Measurements from ENCODE around the gene CCDC146.
A peak's percentile ranks its signal among the peaks of the same experiment; 100 is the strongest.
"Not testable (repeated sequence)": the region's sequence is repeated elsewhere in the genome, so short reads cannot be mapped to it uniquely, and the experiment has no call there.

The CCDC146 gene

GRCh38 chr7:77258593-77258992, 136.2 kb downstream of the CCDC146 start:
- H3K27me3 ChIP-seq (ENCODE audit: control insufficient read depth in 2 of 2, insufficient read depth in 2 of 2, low read length in 2 of 2): no peaks in the 10 kb centered on the region
- H3K36me3 ChIP-seq (ENCODE audit: control insufficient read depth in 2 of 2, insufficient read depth in 2 of 2, low read length in 2 of 2): no peaks in the 10 kb centered on the region
- H3K4me3 ChIP-seq (ENCODE audit: low read length in 2 of 2): no peak overlapping the region
- H3K9ac ChIP-seq (ENCODE audit: low read depth in 1 of 2, low read length in 2 of 2): no peak overlapping the region
- no peaks in the 10 kb centered on the region for H3K4me1 ChIP-seq (ENCODE audit: control insufficient read depth in 2 of 2, insufficient read depth in 2 of 2, low read length in 2 of 2)
- no peak overlapping the region for H3K27ac ChIP-seq (ENCODE audit: low read depth in 2 of 2, low read length in 2 of 2)
- H3K9me3 ChIP-seq (ENCODE audit: control insufficient read depth in 2 of 2, low read length in 2 of 2): no peaks in the 10 kb centered on the region

DNA sequence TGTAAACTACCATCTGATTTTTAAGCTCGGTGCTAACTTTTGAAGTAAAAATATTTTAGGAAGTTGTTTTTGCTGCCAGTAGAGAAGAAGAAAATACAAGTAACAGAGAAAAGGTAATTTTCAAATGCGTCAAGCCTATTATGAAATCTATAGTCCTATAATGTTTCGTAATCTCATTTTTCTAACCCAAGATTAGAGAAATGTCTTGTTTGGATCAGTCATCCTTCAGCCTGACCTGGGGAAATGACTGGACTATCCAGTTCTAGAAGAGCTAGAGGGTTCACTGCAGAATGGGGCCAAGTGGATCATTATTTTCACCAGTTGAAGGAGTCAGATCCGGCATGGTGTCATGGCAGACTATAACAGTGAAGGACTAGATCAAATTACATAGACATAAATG, 139.9 kb downstream of the CCDC146 start:
- Histone ChIP-seq H3K4me1 (ENCODE audit: control insufficient read depth in 2 of 2, insufficient read depth in 2 of 2, low read length in 2 of 2) (no peaks in the 10 kb centered on the region), H3K27me3 (ENCODE audit: control insufficient read depth in 2 of 2, insufficient read depth in 2 of 2, low read length in 2 of 2) (no peaks in the 10 kb centered on the region), H3K27ac (ENCODE audit: low read depth in 2 of 2, low read length in 2 of 2) (no peak overlapping the region), H3K9ac (ENCODE audit: low read depth in 1 of 2, low read length in 2 of 2) (no peak overlapping the region), H3K9me3 (ENCODE audit: control insufficient read depth in 2 of 2, low read length in 2 of 2) (no peaks in the 10 kb centered on the region), H3K4me3 (ENCODE audit: low read length in 2 of 2) (no peak overlapping the region), H3K36me3 (ENCODE audit: control insufficient read depth in 2 of 2, insufficient read depth in 2 of 2, low read length in 2 of 2) (no peaks in the 10 kb centered on the region)

GRCh38 chr7:77265666-77266065, 143.3 kb downstream of the CCDC146 start:
- Histone ChIP-seq H3K4me1 (ENCODE audit: control insufficient read depth in 2 of 2, insufficient read depth in 2 of 2, low read length in 2 of 2) (no peaks in the 10 kb centered on the region), H3K9me3 (ENCODE audit: control insufficient read depth in 2 of 2, low read length in 2 of 2) (no peaks in the 10 kb centered on the region), H3K4me3 (ENCODE audit: low read length in 2 of 2) (no peak overlapping the region), H3K27ac (ENCODE audit: low read depth in 2 of 2, low read length in 2 of 2) (no peak overlapping the region), H3K27me3 (ENCODE audit: control insufficient read depth in 2 of 2, insufficient read depth in 2 of 2, low read length in 2 of 2) (no peaks in the 10 kb centered on the region), H3K9ac (ENCODE audit: low read depth in 1 of 2, low read length in 2 of 2) (no peak overlapping the region), H3K36me3 (ENCODE audit: control insufficient read depth in 2 of 2, insufficient read depth in 2 of 2, low read length in 2 of 2) (no peaks in the 10 kb centered on the region)

DNA sequence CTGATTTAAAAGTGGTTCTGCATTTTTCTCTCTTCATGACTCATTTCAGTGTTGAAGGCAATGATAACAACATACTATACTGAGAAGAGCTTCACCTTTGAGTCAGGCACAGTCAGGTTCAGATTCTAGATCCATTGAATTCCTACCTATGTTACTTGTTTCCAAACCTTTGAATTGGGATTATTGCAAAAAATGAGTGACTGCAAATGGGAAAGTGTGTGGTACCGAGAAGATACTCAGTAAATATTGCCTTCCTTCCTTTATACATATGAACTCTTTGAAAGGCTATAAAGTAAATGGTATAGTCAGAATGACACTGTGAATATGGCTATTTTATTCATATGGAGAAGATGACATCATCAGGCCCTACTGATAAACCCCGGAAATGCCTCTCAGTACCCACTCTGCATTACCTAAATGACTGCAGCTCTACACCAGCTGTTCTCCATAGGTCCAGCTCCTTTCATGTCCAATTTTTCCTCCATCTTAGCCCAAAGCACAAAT, 143.9 kb downstream of the CCDC146 start:
- no peak overlapping the region for H3K4me3 ChIP-seq (ENCODE audit: low read length in 2 of 2)

GRCh38 chr7:77269360-77270093, 147.1 kb downstream of the CCDC146 start:
- Histone ChIP-seq H3K9me3 (ENCODE audit: control insufficient read depth in 2 of 2, low read length in 2 of 2) (no peaks in the 10 kb centered on the region), H3K27me3 (ENCODE audit: control insufficient read depth in 2 of 2, insufficient read depth in 2 of 2, low read length in 2 of 2) (no peaks in the 10 kb centered on the region), H3K4me3 (ENCODE audit: low read length in 2 of 2) (peak overlapping the region in 1 of 2 donors; percentile 26), H3K36me3 (ENCODE audit: control insufficient read depth in 2 of 2, insufficient read depth in 2 of 2, low read length in 2 of 2) (no peaks in the 10 kb centered on the region), H3K9ac (ENCODE audit: low read depth in 1 of 2, low read length in 2 of 2) (no peak overlapping the region), H3K27ac (ENCODE audit: low read depth in 2 of 2, low read length in 2 of 2) (peak overlapping the region; percentile 23 to 50), H3K4me1 (ENCODE audit: control insufficient read depth in 2 of 2, insufficient read depth in 2 of 2, low read length in 2 of 2) (no peaks in the 10 kb centered on the region)

More for the DNA sequence above, 143.9 kb downstream of the CCDC146 start:
- Histone ChIP-seq H3K27me3 (ENCODE audit: control insufficient read depth in 2 of 2, insufficient read depth in 2 of 2, low read length in 2 of 2) (no peaks in the 10 kb centered on the region), H3K27ac (ENCODE audit: low read depth in 2 of 2, low read length in 2 of 2) (no peak overlapping the region), H3K36me3 (ENCODE audit: control insufficient read depth in 2 of 2, insufficient read depth in 2 of 2, low read length in 2 of 2) (no peaks in the 10 kb centered on the region), H3K9me3 (ENCODE audit: control insufficient read depth in 2 of 2, low read length in 2 of 2) (no peaks in the 10 kb centered on the region), H3K9ac (ENCODE audit: low read depth in 1 of 2, low read length in 2 of 2) (no peak overlapping the region), H3K4me1 (ENCODE audit: control insufficient read depth in 2 of 2, insufficient read depth in 2 of 2, low read length in 2 of 2) (no peaks in the 10 kb centered on the region)

- H3K4me3 ChIP-seq (ENCODE audit: low read length in 2 of 2): peak overlapping the region in 1 of 2 donors; percentile 26
- no peaks in the 10 kb centered on the region for H3K9me3 ChIP-seq (ENCODE audit: control insufficient read depth in 2 of 2, low read length in 2 of 2)
- no peaks in the 10 kb centered on the region for H3K36me3 ChIP-seq (ENCODE audit: control insufficient read depth in 2 of 2, insufficient read depth in 2 of 2, low read length in 2 of 2)
- H3K4me1 ChIP-seq (ENCODE audit: control insufficient read depth in 2 of 2, insufficient read depth in 2 of 2, low read length in 2 of 2): no peaks in the 10 kb centered on the region
- no peaks in the 10 kb centered on the region for H3K27me3 ChIP-seq (ENCODE audit: control insufficient read depth in 2 of 2, insufficient read depth in 2 of 2, low read length in 2 of 2)
- peak overlapping the region; percentile 23 to 29 for H3K27ac ChIP-seq (ENCODE audit: low read depth in 2 of 2, low read length in 2 of 2)
- H3K9ac ChIP-seq (ENCODE audit: low read depth in 1 of 2, low read length in 2 of 2): no peak overlapping the region
These were observed 147.7 kb downstream of the CCDC146 start for GRCh38 chr7:77270094-77270480.

DNA sequence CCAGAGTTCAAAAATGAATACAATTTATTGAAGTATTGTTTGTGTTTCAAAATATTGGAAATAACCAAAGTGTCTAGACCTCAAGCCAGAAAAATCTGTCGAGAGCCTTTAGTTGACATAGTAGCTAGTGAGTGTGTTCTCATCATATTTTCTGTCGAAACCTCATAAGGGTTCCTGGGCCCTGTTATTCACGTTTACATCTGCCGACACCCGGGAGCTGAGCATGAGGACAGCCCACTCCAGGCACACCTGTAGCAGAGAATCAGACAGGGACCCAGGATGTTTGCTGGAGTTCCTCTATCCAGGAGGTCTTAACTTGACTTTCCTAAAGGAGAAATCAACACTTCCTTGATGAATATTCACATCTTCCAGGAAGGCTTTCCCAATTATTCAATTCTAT, 149.4 kb downstream of the CCDC146 start:
- Histone ChIP-seq H3K9me3 (ENCODE audit: control insufficient read depth in 2 of 2, low read length in 2 of 2) (no peaks in the 10 kb centered on the region), H3K9ac (ENCODE audit: low read depth in 1 of 2, low read length in 2 of 2) (no peak overlapping the region), H3K27ac (ENCODE audit: low read depth in 2 of 2, low read length in 2 of 2) (no peak overlapping the region), H3K4me3 (ENCODE audit: low read length in 2 of 2) (no peak overlapping the region), H3K36me3 (ENCODE audit: control insufficient read depth in 2 of 2, insufficient read depth in 2 of 2, low read length in 2 of 2) (no peaks in the 10 kb centered on the region), H3K27me3 (ENCODE audit: control insufficient read depth in 2 of 2, insufficient read depth in 2 of 2, low read length in 2 of 2) (no peaks in the 10 kb centered on the region), H3K4me1 (ENCODE audit: control insufficient read depth in 2 of 2, insufficient read depth in 2 of 2, low read length in 2 of 2) (no peaks in the 10 kb centered on the region)

DNA sequence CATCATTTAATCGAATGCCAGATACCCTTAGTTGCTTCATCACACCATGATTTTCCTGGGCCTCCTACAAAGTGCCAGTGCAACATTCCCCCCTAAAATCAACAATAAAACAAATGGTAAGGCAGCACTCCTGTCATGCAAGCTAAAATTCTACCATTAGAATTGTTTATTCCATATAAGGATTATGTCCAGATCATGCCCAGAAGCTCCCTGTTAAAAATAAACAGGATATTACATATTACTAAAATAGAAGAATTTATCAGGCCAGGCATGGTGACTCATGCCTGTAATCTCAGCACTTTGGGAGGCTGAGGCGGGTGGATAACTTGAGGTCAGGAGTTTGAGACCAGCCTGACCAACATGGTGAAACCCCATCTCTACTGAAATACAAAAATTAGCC, 153.2 kb downstream of the CCDC146 start:
- not testable (repeated sequence) for H3K27ac ChIP-seq (ENCODE audit: low read depth in 2 of 2, low read length in 2 of 2); H3K9ac ChIP-seq (ENCODE audit: low read depth in 1 of 2, low read length in 2 of 2)

DNA sequence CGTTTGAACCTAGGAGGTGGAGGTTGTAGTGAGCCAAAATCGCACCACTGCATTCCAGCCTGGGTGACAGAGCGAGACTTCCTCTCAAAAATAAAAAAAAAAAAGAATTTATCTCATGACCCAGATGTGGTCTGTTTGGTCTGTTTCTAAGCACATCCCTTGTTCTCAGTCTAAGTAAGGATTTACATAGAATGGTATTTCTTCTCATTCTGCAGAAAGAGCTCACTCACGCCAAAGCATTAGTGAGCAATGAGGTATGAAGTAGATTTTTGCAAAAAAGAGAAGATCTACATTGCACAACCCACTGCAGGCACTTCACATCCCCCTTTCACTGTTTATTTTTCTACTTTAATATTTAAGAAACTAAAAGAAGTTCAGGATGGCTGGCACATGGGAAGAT, 153.7 kb downstream of the CCDC146 start:
- Histone ChIP-seq H3K36me3 (ENCODE audit: control insufficient read depth in 2 of 2, insufficient read depth in 2 of 2, low read length in 2 of 2) (peaks cover 0 to 4% of the 10 kb centered on the region in 2 donors), H3K9ac (ENCODE audit: low read depth in 1 of 2, low read length in 2 of 2) (no peak overlapping the region), H3K4me3 (ENCODE audit: low read length in 2 of 2) (no peak overlapping the region), H3K9me3 (ENCODE audit: control insufficient read depth in 2 of 2, low read length in 2 of 2) (no peaks in the 10 kb centered on the region), H3K27ac (ENCODE audit: low read depth in 2 of 2, low read length in 2 of 2) (no peak overlapping the region), H3K4me1 (ENCODE audit: control insufficient read depth in 2 of 2, insufficient read depth in 2 of 2, low read length in 2 of 2) (no peaks in the 10 kb centered on the region), H3K27me3 (ENCODE audit: control insufficient read depth in 2 of 2, insufficient read depth in 2 of 2, low read length in 2 of 2) (no peaks in the 10 kb centered on the region)

More for the DNA sequence above, 153.2 kb downstream of the CCDC146 start:
- H3K27me3 ChIP-seq (ENCODE audit: control insufficient read depth in 2 of 2, insufficient read depth in 2 of 2, low read length in 2 of 2); H3K4me1 ChIP-seq (ENCODE audit: control insufficient read depth in 2 of 2, insufficient read depth in 2 of 2, low read length in 2 of 2); H3K36me3 ChIP-seq (ENCODE audit: control insufficient read depth in 2 of 2, insufficient read depth in 2 of 2, low read length in 2 of 2); H3K4me3 ChIP-seq (ENCODE audit: low read length in 2 of 2); H3K9me3 ChIP-seq (ENCODE audit: control insufficient read depth in 2 of 2, low read length in 2 of 2): not testable (repeated sequence)

DNA sequence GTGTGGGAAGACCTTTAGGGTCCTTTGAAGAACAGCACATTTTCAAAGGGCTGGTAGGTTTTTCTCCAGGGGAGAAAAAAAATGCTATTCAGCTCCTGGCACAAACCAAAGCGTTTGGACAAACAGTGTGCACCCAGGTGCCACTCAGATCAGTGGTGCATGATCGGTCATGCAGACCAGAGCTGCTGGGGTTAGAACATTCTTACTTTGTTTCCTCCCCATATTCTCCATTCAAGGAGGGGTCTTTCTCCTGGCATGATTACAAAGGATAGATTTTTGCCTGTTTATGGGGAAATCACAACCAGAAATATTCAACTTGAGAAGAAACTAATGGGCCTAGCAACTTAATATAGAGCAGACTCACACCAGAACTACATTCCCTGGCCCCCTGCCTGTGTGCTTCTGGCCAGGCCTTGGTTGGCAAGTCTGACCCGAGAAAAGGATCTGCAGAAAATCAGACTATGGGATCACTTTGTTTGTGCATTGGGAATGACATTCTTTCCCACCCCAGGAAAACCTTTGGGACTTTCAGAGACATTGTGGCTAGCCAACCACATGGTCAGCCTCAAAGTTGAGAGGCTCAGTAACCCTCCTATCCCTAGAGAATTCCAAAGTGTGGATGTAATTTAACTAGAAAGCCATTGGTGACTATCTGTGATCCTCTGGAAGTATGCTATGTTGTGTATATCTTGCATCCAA, 159.5 kb downstream of the CCDC146 start:
- Histone ChIP-seq H3K36me3 (ENCODE audit: control insufficient read depth in 2 of 2, insufficient read depth in 2 of 2, low read length in 2 of 2) (peaks cover 0 to 4% of the 10 kb centered on the region in 2 donors), H3K4me3 (ENCODE audit: low read length in 2 of 2) (no peak overlapping the region), H3K27me3 (ENCODE audit: control insufficient read depth in 2 of 2, insufficient read depth in 2 of 2, low read length in 2 of 2) (no peaks in the 10 kb centered on the region), H3K27ac (ENCODE audit: low read depth in 2 of 2, low read length in 2 of 2) (no peak overlapping the region), H3K4me1 (ENCODE audit: control insufficient read depth in 2 of 2, insufficient read depth in 2 of 2, low read length in 2 of 2) (no peaks in the 10 kb centered on the region), H3K9ac (ENCODE audit: low read depth in 1 of 2, low read length in 2 of 2) (no peak overlapping the region), H3K9me3 (ENCODE audit: control insufficient read depth in 2 of 2, low read length in 2 of 2) (no peaks in the 10 kb centered on the region)
